ENCODE results near the gene OTUB2.

OTUB2 gene

GRCh38 chr14:94030571-94030970 is 4.4 kb downstream of the OTUB2 start:
- DNase-seq (ENCODE audit: low read depth): no peak
- H3K4me3 ChIP-seq (ENCODE audit: control insufficient read depth, low read depth, low read length): no peak overlapping the region
- no peak for TF ChIP-seq CTCF (conservative IDR thresholded peaks at IDR 0.05; ENCODE audit: control insufficient read depth, insufficient read depth, low read depth, low read length)

- no peak for TF ChIP-seq CTCF (conservative IDR thresholded peaks at IDR 0.05; ENCODE audit: control insufficient read depth, insufficient read depth, low read depth, low read length)
- no peak overlapping the region for H3K4me3 ChIP-seq (ENCODE audit: control insufficient read depth, low read depth, low read length)
- DNase-seq (ENCODE audit: low read depth): no peak
These were observed 5.2 kb downstream of the OTUB2 start for GRCh38 chr14:94031161-94031882.

GRCh38 chr14:94031883-94032279 is 5.7 kb downstream of the OTUB2 start:
- DNase-seq (ENCODE audit: low read depth): no peak
- no peak overlapping the region for H3K4me3 ChIP-seq (ENCODE audit: control insufficient read depth, low read depth, low read length)
- no peak for TF ChIP-seq CTCF (conservative IDR thresholded peaks at IDR 0.05; ENCODE audit: control insufficient read depth, insufficient read depth, low read depth, low read length)

- no peak for TF ChIP-seq CTCF (conservative IDR thresholded peaks at IDR 0.05; ENCODE audit: control insufficient read depth, insufficient read depth, low read depth, low read length)
- DNase-seq (ENCODE audit: low read depth): no peak
- no peak overlapping the region for H3K4me3 ChIP-seq (ENCODE audit: control insufficient read depth, low read depth, low read length)
These were observed 8.7 kb downstream of the OTUB2 start for GRCh38 chr14:94034886-94035285.

- DNase-seq (ENCODE audit: low read depth): peak; percentile 68
- TF ChIP-seq CTCF (conservative IDR thresholded peaks at IDR 0.05; ENCODE audit: control insufficient read depth, insufficient read depth, low read depth, low read length): peak; percentile 89
These were observed 10.4 kb downstream of the OTUB2 start for GRCh38 chr14:94036313-94037167.

GRCh38 chr14:94037954-94038353 is 11.8 kb downstream of the OTUB2 start:
- TF ChIP-seq CTCF (conservative IDR thresholded peaks at IDR 0.05; ENCODE audit: control insufficient read depth, insufficient read depth, low read depth, low read length): no peak
- H3K4me3 ChIP-seq (ENCODE audit: control insufficient read depth, low read depth, low read length): no peak overlapping the region
- DNase-seq (ENCODE audit: low read depth): no peak

More at GRCh38 chr14:94036313-94037167, 10.4 kb downstream of the OTUB2 start:
- H3K4me3 ChIP-seq (ENCODE audit: control insufficient read depth, low read depth, low read length): no peak overlapping the region
